ENCODE data around the gene PDS5B. TPM values are rescaled to one million over a fixed set of nuclear protein-coding genes. Genes with fewer than 3 reads are reported as not detected.
"Not testable (repeated sequence)": the region's sequence is repeated elsewhere in the genome, so short reads cannot be mapped to it uniquely, and the experiment has no call there.

Gene PDS5B
- total RNA-seq, 2 donors from 2014 or later: 19.2 to 20.8 TPM

DNA sequence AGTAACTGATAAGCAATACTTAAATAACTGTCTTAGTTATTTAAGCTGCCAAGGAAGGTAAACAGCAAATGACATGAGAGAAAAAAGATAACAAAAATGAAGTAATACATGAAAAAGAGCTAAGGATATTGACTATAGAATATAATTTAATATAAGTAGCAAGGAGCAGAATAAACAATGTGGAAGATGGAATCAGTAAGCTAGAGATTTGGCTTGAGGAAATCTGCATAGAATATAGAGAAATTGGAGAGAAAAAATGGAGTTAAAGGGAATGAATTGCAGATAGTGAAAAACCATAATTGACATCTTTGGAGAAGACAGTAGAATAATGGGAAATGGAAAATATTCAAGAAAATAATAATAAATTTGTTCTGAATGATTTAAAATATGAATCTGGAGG lies 127.1 kb downstream of the PDS5B start:
- H3K36me3 ChIP-seq (replicated peaks in 1 of 2; ENCODE audit: insufficient read depth in 1 of 2, low read depth in 2 of 2): peaks cover 0 to 12% of the 10 kb centered on the region in 2 donors
- no peak overlapping the region for H3K4me3 ChIP-seq
- intact Hi-C loops (cut with DNase I): no loop called here
- no peaks in the 10 kb centered on the region for H3K4me1 ChIP-seq
- DNase-seq (no peak), ATAC-seq (no peak)
- no peak overlapping the region for H3K27ac ChIP-seq
- H3K9me3 ChIP-seq: no peaks in the 10 kb centered on the region
- TF ChIP-seq, protein P1, sequence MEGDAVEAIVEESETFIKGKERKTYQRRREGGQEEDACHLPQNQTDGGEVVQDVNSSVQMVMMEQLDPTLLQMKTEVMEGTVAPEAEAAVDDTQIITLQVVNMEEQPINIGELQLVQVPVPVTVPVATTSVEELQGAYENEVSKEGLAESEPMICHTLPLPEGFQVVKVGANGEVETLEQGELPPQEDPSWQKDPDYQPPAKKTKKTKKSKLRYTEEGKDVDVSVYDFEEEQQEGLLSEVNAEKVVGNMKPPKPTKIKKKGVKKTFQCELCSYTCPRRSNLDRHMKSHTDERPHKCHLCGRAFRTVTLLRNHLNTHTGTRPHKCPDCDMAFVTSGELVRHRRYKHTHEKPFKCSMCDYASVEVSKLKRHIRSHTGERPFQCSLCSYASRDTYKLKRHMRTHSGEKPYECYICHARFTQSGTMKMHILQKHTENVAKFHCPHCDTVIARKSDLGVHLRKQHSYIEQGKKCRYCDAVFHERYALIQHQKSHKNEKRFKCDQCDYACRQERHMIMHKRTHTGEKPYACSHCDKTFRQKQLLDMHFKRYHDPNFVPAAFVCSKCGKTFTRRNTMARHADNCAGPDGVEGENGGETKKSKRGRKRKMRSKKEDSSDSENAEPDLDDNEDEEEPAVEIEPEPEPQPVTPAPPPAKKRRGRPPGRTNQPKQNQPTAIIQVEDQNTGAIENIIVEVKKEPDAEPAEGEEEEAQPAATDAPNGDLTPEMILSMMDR (IDR thresholded peaks at IDR 0.05): no peak
- no peak for TF ChIP-seq POLR2A (IDR thresholded peaks at IDR 0.05)
- H3K27me3 ChIP-seq: no peaks in the 10 kb centered on the region

DNA sequence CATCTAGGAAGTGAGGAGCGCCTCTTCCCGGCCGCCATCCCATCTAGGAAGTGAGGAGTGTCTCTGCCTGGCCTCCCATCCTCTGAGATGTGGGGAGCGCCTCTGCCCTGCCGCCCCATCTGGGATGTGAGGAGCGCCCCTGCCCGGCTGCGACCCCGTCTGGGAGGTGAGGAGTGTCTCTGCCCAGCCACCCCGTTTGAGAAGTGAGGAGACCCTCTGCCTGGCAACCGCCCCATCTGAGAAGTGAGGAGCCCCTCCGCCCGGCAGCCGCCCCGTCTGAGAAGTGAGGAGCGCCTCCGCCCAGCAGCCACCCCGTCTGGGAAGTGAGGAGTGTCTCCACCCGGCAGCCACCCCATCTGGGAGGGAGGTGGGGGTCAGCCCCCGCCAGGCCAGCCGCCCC lies 129.9 kb downstream of the PDS5B start:
- H3K9me3 ChIP-seq; intact Hi-C loops (cut with DNase I); H3K4me1 ChIP-seq; H3K27me3 ChIP-seq; ATAC-seq; H3K27ac ChIP-seq; H3K36me3 ChIP-seq (replicated peaks in 1 of 2; ENCODE audit: insufficient read depth in 1 of 2, low read depth in 2 of 2); DNase-seq; H3K4me3 ChIP-seq: not testable (repeated sequence)
- 95 to 100% methylated on average over 7 to 17 of the region's 21 CpGs for WGBS, 2 donors

DNA sequence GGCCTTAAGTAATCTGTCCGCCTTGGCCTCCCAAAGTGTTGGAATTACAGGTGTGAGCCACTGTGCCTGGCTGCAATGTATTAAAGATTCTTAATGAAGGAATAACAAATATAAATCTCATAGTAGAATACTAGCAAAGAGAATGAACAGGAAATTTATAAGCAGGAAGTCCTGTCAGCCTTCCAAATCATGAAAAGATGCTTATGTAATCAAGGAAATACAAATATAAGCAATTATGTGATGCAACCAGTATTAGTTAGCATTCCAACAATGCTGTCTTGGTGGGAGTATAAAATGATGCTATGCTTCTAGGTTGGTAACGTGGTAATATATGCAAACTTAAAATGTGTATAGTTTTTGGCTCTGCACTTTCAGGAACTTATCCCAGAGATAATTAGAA lies 133.8 kb downstream of the PDS5B start:
- WGBS, 2 donors: 69 to 91% methylated on average over 2 of the region's 2 CpGs
- DNase-seq: no peak
- Histone ChIP-seq H3K27ac (no peak overlapping the region), H3K36me3 (replicated peaks in 1 of 2; ENCODE audit: insufficient read depth in 1 of 2, low read depth in 2 of 2) (no peaks in the 10 kb centered on the region), H3K4me3 (no peak overlapping the region), H3K4me1 (no peaks in the 10 kb centered on the region), H3K27me3 (no peaks in the 10 kb centered on the region), H3K9me3 (no peaks in the 10 kb centered on the region)
- intact Hi-C loops (cut with DNase I): no loop called here
- ATAC-seq: no peak
- TF ChIP-seq POLR2A (IDR thresholded peaks at IDR 0.05): no peak
- TF ChIP-seq, protein P1 (IDR thresholded peaks at IDR 0.05): no peak

DNA sequence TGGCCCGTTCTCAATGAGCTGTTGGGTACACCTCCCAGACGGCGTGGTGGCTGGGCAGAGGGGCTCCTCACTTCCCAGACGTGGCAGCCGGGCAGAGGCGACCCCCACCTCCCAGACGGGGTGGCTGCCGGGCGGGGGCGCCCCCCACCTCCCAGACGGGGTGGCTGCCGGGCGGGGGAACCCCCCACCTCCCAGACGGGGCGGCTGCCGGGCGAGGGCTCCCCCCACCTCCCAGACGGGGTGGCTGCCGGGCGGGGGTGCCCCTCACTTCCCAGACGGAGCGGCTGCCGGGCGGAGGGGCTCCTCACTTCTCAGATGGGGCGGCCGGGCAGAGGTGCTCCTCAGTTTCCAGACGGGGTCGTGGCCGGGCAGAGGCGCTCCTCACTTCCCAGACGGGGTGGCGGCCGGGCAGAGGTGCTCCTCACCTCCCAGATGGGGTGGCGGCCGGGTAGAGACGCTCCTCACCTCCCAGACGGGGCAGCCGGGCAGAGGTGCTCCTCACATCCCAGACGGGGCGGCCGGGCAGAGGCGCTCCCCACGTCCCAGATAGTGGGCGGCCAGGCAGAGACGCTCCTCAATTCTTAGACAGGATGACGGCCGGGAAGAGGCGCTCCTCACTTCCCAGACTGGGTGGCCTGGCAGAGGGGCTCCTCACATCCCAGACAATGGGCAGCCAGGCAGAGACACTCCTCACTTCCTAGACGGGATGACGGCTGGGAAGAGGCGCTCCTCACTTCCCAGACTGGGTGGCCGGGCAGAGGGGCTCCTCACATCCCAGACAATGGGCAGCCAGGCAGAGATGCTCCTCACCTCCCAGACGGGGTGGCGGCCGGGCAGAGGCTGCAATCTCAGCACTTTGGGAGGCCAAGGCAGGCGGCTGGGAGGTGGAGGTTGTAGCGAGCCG lies 135.1 kb downstream of the PDS5B start:
- 94 to 96% methylated on average over 24 to 54 of the region's 58 CpGs for WGBS, 2 donors
- H3K27me3 ChIP-seq; H3K4me3 ChIP-seq; ATAC-seq; H3K9me3 ChIP-seq; H3K36me3 ChIP-seq (replicated peaks in 1 of 2; ENCODE audit: insufficient read depth in 1 of 2, low read depth in 2 of 2); H3K27ac ChIP-seq; H3K4me1 ChIP-seq; intact Hi-C loops (cut with DNase I); DNase-seq: not testable (repeated sequence)

DNA sequence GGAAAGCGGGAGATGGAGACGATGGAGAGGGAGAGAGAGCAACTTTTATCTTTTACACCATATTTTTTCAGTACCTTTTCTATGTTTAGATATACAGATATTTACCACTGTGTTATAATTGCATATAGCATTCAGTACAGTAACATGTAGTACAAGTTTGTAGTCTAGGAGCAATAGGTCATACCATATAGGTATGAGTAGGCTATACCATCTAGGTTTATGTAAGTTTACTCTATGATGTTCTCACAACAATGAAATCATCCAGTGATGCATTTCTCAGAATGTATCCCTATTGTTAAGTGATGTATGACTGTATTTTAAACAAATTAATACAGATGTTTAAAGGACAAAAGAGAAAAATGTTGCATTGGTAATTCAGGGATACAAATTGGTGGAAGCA lies 136.1 kb downstream of the PDS5B start:
- TF ChIP-seq, protein P1 (IDR thresholded peaks at IDR 0.05): no peak
- TF ChIP-seq POLR2A (IDR thresholded peaks at IDR 0.05): no peak
- Histone ChIP-seq H3K36me3 (replicated peaks in 1 of 2; ENCODE audit: insufficient read depth in 1 of 2, low read depth in 2 of 2) (no peaks in the 10 kb centered on the region), H3K27me3 (no peaks in the 10 kb centered on the region), H3K4me3 (no peak overlapping the region), H3K9me3 (no peaks in the 10 kb centered on the region), H3K4me1 (no peaks in the 10 kb centered on the region), H3K27ac (no peak overlapping the region)
- intact Hi-C loops (cut with DNase I): no loop called here
- WGBS, 2 donors: 93 to 99% methylated on average over 2 of the region's 2 CpGs
- ATAC-seq (no peak), DNase-seq (no peak)

DNA sequence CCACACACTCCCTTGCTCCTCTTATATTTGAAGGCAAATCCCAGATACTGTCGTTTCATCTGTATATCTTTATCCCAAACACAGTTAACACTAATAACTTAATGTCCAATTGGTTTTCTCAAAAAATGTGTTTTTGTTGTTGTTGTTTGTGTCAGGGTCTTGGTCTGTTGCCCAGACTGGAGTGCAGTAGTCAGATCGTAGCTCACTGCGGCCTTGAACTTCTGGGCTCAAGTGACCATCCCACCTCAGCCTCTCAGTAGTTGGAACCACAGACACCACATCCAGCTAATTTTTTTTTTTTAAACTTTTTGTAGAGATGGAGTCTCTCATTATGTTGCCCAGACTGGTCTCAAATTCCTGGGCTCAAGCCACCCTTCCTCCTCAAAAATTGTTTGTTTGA lies 137.7 kb downstream of the PDS5B start:
- no peak for TF ChIP-seq POLR2A (IDR thresholded peaks at IDR 0.05)
- TF ChIP-seq, protein P1 (IDR thresholded peaks at IDR 0.05): no peak
- no peak for DNase-seq
- 75 to 80% methylated on average over 3 of the region's 3 CpGs for WGBS, 2 donors
- no peaks in the 10 kb centered on the region for H3K9me3 ChIP-seq
- H3K27ac ChIP-seq: no peak overlapping the region
- intact Hi-C loops (cut with DNase I): no loop called here
- ATAC-seq: no peak
- H3K4me3 ChIP-seq: no peak overlapping the region
- H3K27me3 ChIP-seq: no peaks in the 10 kb centered on the region
- H3K4me1 ChIP-seq: no peaks in the 10 kb centered on the region
- H3K36me3 ChIP-seq (replicated peaks in 1 of 2; ENCODE audit: insufficient read depth in 1 of 2, low read depth in 2 of 2): no peaks in the 10 kb centered on the region
